Spinal cord (tissue), 10 donors: ENCODE measurements around the gene PIGO. TPM values are rescaled to one million over a fixed set of nuclear protein-coding genes. Genes with fewer than 3 reads are reported as not detected.

ENCODE experiments used
- DNase-seq, 6 donors: peaks; one replicate each; pipeline versions ENCODE4 v3.0.0 to v3.0.0-alpha.2; 2013 to 2015; ENCODE audit warnings: low spot score in 6 of 6, low read depth in 4 of 6
- H3K27ac ChIP-seq: one replicate; pipeline ENCODE4 v1.5.1; 2013; ENCODE audit warnings: low read depth, low read length, control low read depth
- H3K27me3 ChIP-seq: one replicate; pipeline ENCODE4 v1.6.1; 2013; ENCODE audit warnings: low read length; ENCODE audit not compliant: control insufficient read depth, insufficient read depth
- H3K36me3 ChIP-seq: one replicate; pipeline ENCODE4 v1.6.1; 2013; ENCODE audit warnings: low read length; ENCODE audit not compliant: control insufficient read depth, insufficient read depth
- H3K4me1 ChIP-seq: one replicate; pipeline ENCODE4 v1.6.1; 2013; ENCODE audit warnings: low read length; ENCODE audit not compliant: control insufficient read depth, insufficient read depth
- H3K4me3 ChIP-seq: one replicate; pipeline ENCODE4 v1.5.1; 2013; ENCODE audit warnings: low read depth, low read length, control low read depth
- H3K9me3 ChIP-seq: one replicate; pipeline ENCODE4 v1.6.1; 2013; ENCODE audit warnings: low read length; ENCODE audit not compliant: control insufficient read depth, insufficient read depth
- WGBS: methylation state at CpG from one replicate; pipeline ENCODE4 v1.1.5; 2013; ENCODE audit warnings: missing lambda C conversion rate; ENCODE audit not compliant: insufficient coverage; 5-methylcytosine and 5-hydroxymethylcytosine counted together
- long read RNA-seq, 4 donors: transcript quantifications; one replicate each; lab custom pipeline, GENCODE V29; 2026
- polyA plus RNA-seq, 2 donors: library from polyadenylated mRNA; unstranded; fragments of 120-200 nt; gene quantifications; one replicate each; pipeline ENCODE4 v1.2.1, GENCODE V29; 2013; ENCODE audit not compliant: insufficient read length in 2 of 2
- total RNA-seq, 2 donors: library from RNA; depleted of rRNA in 1 of 2; stranded (reverse); fragments of 120-200 nt in 1 of 2; fragments of >200 nt in 1 of 2; gene quantifications; one replicate each; pipeline versions ENCODE4 v1.2.3 to v1.2.4, GENCODE V29; 2013 to 2014
- donor health status: healthy.

Gene PIGO
- 10 to 100 TPM; 12.2 to 22.9 TPM for total RNA-seq
- polyA plus RNA-seq, result 10 to 100 TPM; 17.7 to 28.1 TPM
- long read RNA-seq, donor 1, full-length matches to known transcripts, result 2 of 2 reads
- long read RNA-seq, donor 1, partial matches to known transcripts, result 0 of 2 reads
- long read RNA-seq, donor 1, other reads (novel, unspliced or antisense), result 0 of 2 reads
- long read RNA-seq, donor 2, result 0 reads
- long read RNA-seq, donor 3, result 0 reads
- long read RNA-seq, donor 4, result 0 reads

DNA sequence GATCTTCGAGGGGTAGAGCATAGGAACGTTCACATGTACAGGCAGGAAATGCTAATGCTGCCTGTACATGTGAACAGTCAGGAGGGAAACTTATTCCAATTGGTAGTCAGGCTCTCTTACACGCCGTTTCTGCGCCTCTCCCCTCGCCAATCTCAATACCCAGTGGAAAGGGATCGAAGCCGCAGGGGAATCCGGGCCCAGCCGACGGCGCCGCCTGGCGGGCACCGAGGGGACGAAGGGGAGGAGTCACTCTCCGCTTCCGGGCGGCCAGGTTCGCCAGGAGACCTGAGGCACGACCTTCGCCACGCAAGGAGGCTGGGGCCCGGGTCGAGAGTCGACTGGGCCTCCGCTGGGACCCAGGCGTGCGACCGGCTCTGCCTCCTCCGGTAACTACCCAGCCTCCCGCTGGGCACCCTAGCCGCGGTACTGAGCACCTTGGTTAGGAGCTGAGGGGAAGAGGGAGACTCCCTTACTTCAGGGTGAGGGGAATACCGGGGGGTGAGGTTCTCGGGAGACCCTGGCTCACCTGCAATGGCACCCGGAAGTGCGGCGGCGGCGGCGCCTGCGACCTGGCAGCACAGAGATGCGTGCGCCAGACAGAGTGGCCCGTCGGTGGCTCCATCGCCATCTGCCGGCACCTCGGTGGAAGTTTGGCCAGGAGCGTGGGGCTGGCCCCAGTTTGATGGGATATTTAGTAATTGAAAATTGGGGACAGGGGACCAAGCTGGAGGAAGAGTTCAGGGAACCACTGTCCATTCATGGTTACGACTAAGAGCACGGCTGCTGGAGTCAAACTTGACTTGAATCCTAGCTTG lies at the start of gene PIGO:
TSS of gene PIGO (minus strand) at position 557 of the 815 bp plus-strand sequence. CDS start 1,026 bp downstream, outside the sequence.
- Histone ChIP-seq H3K4me1 (peaks cover 15% of the 10 kb centered on the region), H3K27me3 (no peaks in the 10 kb centered on the region), H3K4me3 (peak within 1 kb of the TSS; percentile 98), H3K36me3 (peaks cover 53% of the 10 kb centered on the region), H3K27ac (peak within 1 kb of the TSS; percentile 93), H3K9me3 (no peaks in the 10 kb centered on the region)
- under 1% methylated on average over 52 of the region's 53 CpGs for WGBS
- peak in 5 of 6 donors; percentile 63 to 96 (median 78) for DNase-seq

- H3K4me3 ChIP-seq, result no peak overlapping the region
- H3K9me3 ChIP-seq, result peaks cover 7% of the 10 kb centered on the region
- WGBS, result 95% methylated on average over 4 of the region's 5 CpGs
- H3K27me3 ChIP-seq, result no peaks in the 10 kb centered on the region
- no peak for DNase-seq
- no peaks in the 10 kb centered on the region for H3K36me3 ChIP-seq
- H3K4me1 ChIP-seq, result no peaks in the 10 kb centered on the region
- no peak overlapping the region for H3K27ac ChIP-seq
Measured at GRCh38 chr9:35142037-35142436, 45.6 kb upstream of the PIGO start.

- DNase-seq, result no peak
- H3K4me3 ChIP-seq, result no peak overlapping the region
- H3K36me3 ChIP-seq, result no peaks in the 10 kb centered on the region
- H3K4me1 ChIP-seq, result no peaks in the 10 kb centered on the region
- 93% methylated on average over 2 of the region's 2 CpGs for WGBS
- no peaks in the 10 kb centered on the region for H3K27me3 ChIP-seq
- no peak overlapping the region for H3K27ac ChIP-seq
- peaks cover 7% of the 10 kb centered on the region for H3K9me3 ChIP-seq
Measured at GRCh38 chr9:35140093-35140492, 43.7 kb upstream of the PIGO start.

DNA sequence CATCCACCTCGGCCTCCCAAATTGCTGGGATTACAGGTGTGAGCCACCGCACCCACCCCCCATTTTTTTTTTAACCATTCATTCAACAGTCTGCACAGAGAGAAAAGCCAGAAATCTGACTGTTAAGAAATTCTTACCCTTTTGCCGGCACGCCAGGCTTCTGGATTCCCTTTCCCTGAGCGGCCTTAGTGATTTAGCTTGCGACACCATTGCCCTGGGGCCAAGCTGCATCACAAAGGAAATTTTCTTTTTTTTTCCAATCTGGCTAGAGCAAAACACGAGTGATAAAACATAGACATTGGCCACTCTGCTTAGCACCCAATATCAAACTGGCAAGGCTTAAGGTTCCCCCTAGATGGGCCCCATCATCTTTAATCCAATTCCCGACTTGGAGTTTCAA lies 40.5 kb upstream of the PIGO start:
- no peak overlapping the region for H3K4me3 ChIP-seq
- 89% methylated on average over 7 of the region's 8 CpGs for WGBS
- H3K27me3 ChIP-seq, result no peaks in the 10 kb centered on the region
- no peak overlapping the region for H3K27ac ChIP-seq
- H3K9me3 ChIP-seq, result peaks cover 4% of the 10 kb centered on the region
- H3K36me3 ChIP-seq, result no peaks in the 10 kb centered on the region
- no peak for DNase-seq
- H3K4me1 ChIP-seq, result no peaks in the 10 kb centered on the region

GRCh38 chr9:35135988-35136387 lies 39.6 kb upstream of the PIGO start:
- Histone ChIP-seq H3K27ac (no peak overlapping the region), H3K4me1 (no peaks in the 10 kb centered on the region), H3K27me3 (no peaks in the 10 kb centered on the region), H3K36me3 (no peaks in the 10 kb centered on the region), H3K4me3 (no peak overlapping the region), H3K9me3 (peaks cover 3% of the 10 kb centered on the region)
- WGBS, result 59% methylated on average over 3 of the region's 7 CpGs
- DNase-seq, result no peak

GRCh38 chr9:35134920-35135319 lies 38.5 kb upstream of the PIGO start:
- no peak for DNase-seq
- 93% methylated on average over 4 of the region's 6 CpGs for WGBS
- Histone ChIP-seq H3K27me3 (no peaks in the 10 kb centered on the region), H3K27ac (no peak overlapping the region), H3K4me3 (no peak overlapping the region), H3K36me3 (no peaks in the 10 kb centered on the region), H3K4me1 (no peaks in the 10 kb centered on the region), H3K9me3 (peaks cover 3% of the 10 kb centered on the region)

- Histone ChIP-seq H3K27me3 (no peaks in the 10 kb centered on the region), H3K4me3 (peak overlapping the region; percentile 75), H3K4me1 (peaks cover 41% of the 10 kb centered on the region), H3K9me3 (no peaks in the 10 kb centered on the region), H3K27ac (peak overlapping the region; percentile 98), H3K36me3 (no peaks in the 10 kb centered on the region)
- peak; percentile 86 to 98 (median 93) for DNase-seq
- WGBS, result 3% methylated on average over 25 of the region's 30 CpGs
Measured at GRCh38 chr9:35116898-35117551, 20.6 kb upstream of the PIGO start.

GRCh38 chr9:35116539-35116897 lies 20.1 kb upstream of the PIGO start:
- H3K27ac ChIP-seq, result peak overlapping the region; percentile 98
- peaks cover 44% of the 10 kb centered on the region for H3K4me1 ChIP-seq
- no peaks in the 10 kb centered on the region for H3K36me3 ChIP-seq
- WGBS, result 0% methylated on average over 12 of the region's 12 CpGs
- no peak for DNase-seq
- H3K27me3 ChIP-seq, result no peaks in the 10 kb centered on the region
- H3K4me3 ChIP-seq, result peak overlapping the region; percentile 75
- no peaks in the 10 kb centered on the region for H3K9me3 ChIP-seq

DNA sequence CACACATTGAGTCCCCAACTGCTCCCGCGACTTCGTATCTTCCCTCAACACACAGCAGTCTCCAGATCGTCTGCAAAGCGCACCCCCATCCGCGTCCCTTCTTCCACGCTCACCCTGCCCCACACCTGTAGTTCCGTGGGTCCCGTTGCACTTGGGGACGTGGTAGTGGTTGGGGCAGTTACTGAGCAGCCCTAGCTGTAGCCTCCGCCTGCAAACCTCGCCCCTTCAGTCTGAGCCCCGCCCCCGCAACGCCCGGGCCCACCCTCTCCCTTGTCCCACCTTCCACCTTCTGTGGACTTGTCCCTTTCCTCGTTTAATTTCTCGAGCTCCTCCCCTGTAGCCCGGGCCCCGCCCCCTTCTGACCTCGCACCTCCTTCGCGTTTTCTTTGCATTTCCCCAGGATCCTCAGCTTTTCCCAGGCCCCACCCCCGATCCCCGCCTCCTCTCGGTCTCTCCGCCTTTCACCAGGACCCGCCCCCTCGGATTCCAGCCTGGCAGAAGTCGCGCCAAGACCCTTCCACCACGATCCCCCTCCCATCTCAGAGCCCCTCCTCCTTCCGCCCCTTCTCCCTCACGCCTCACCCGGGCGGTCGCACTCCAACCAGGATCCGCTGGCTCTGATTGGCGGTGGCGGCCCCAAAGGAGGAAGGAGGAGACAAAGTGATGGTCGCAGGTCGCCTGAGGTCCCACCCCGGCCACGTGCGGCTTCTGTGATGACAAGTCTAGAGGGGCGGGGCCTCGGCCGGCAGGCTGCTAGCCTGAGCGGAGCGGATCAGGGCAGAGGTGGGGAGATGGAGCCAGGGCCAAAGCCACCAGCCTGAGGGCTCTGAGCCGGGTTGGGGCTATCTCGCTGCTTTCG lies 19.5 kb upstream of the PIGO start, which contains the start of gene ATOSB:
TSS of gene ATOSB (minus strand) at position 183 of the 859 bp plus-strand sequence. CDS start 7,588 bp downstream, outside the sequence.
- peak within 1 kb of the TSS; percentile 75 for H3K4me3 ChIP-seq
- peaks cover 47% of the 10 kb centered on the region for H3K4me1 ChIP-seq
- DNase-seq, result peak; percentile 88 to 99 (median 92)
- H3K27me3 ChIP-seq, result no peaks in the 10 kb centered on the region
- H3K27ac ChIP-seq, result peak within 1 kb of the TSS; percentile 98
- no peaks in the 10 kb centered on the region for H3K9me3 ChIP-seq
- no peaks in the 10 kb centered on the region for H3K36me3 ChIP-seq
- under 1% methylated on average over 51 of the region's 54 CpGs for WGBS
